Adrenal gland (tissue), 5 donors: ENCODE measurements around the gene TMCC1.
"Not testable (repeated sequence)": the region's sequence is repeated elsewhere in the genome, so short reads cannot be mapped to it uniquely, and the experiment has no call there.

ENCODE experiments used
- POLR2A ChIP-seq, 2 donors: fragments of 450-650 bp; IDR thresholded peaks; one replicate each; pipeline ENCODE4 v1.6.1; 2017; ENCODE audit warnings: antibody characterized with exemption in 2 of 2, mild to moderate bottlenecking in 2 of 2, moderate library complexity in 1 of 2
- TF ChIP-seq, protein P1 (sequence below), 6 experiments: fragments of 450-650 bp in 4 of 6; fragments of 200-600 bp in 2 of 6; sonication (generic) in 1 of 6; IDR thresholded peaks; 1 replicate in 5 of 6; 2 replicates in 1 of 6; pipeline versions ENCODE4 v1.5.1 to v1.8.0; 2016 to 2021; ENCODE audit warnings: antibody characterized with exemption in 6 of 6, mild to moderate bottlenecking in 2 of 6, moderate library complexity in 1 of 6
- donor health status: DM: no; HTN: no; CAD: no.

- TF ChIP-seq, protein P1, sequence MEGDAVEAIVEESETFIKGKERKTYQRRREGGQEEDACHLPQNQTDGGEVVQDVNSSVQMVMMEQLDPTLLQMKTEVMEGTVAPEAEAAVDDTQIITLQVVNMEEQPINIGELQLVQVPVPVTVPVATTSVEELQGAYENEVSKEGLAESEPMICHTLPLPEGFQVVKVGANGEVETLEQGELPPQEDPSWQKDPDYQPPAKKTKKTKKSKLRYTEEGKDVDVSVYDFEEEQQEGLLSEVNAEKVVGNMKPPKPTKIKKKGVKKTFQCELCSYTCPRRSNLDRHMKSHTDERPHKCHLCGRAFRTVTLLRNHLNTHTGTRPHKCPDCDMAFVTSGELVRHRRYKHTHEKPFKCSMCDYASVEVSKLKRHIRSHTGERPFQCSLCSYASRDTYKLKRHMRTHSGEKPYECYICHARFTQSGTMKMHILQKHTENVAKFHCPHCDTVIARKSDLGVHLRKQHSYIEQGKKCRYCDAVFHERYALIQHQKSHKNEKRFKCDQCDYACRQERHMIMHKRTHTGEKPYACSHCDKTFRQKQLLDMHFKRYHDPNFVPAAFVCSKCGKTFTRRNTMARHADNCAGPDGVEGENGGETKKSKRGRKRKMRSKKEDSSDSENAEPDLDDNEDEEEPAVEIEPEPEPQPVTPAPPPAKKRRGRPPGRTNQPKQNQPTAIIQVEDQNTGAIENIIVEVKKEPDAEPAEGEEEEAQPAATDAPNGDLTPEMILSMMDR (IDR thresholded peaks at IDR 0.05), result not testable (repeated sequence)
- not testable (repeated sequence) for TF ChIP-seq POLR2A (IDR thresholded peaks at IDR 0.05)
These were observed 251.8 kb downstream of the TMCC1 start for GRCh38 chr3:129641567-129642260.
